Glutamatergic neuron (in vitro differentiated cells): ENCODE results near the gene CADM2. TPM values are rescaled to one million over a fixed set of nuclear protein-coding genes. Genes with fewer than 3 reads are reported as not detected.

Source experiments
- DNase-seq: peaks from one replicate; pipeline ENCODE4 v3.0.0; 2022
- H3K27ac Mint-ChIP-seq: one replicate; pipeline ENCODE4 v1.8.0; 2020; ENCODE audit warnings: mild to moderate bottlenecking, mixed read lengths, inconsistent platforms; ENCODE audit not compliant: unreplicated experiment
- H3K27me3 Mint-ChIP-seq: one replicate; pipeline ENCODE4 v1.8.0; 2020; ENCODE audit warnings: mild to moderate bottlenecking, moderate library complexity, mixed read lengths, inconsistent platforms; ENCODE audit not compliant: unreplicated experiment
- H3K36me3 Mint-ChIP-seq: one replicate; pipeline ENCODE4 v1.8.0; 2020; ENCODE audit warnings: mild to moderate bottlenecking, mixed read lengths, inconsistent platforms; ENCODE audit not compliant: unreplicated experiment
- H3K4me1 Mint-ChIP-seq: one replicate; pipeline ENCODE4 v1.8.0; 2020; ENCODE audit warnings: mild to moderate bottlenecking, low read depth, mixed read lengths, inconsistent platforms; ENCODE audit not compliant: unreplicated experiment
- H3K4me3 Mint-ChIP-seq: one replicate; pipeline ENCODE4 v1.8.0; 2020; ENCODE audit warnings: mild to moderate bottlenecking, mixed read lengths, inconsistent platforms; ENCODE audit not compliant: unreplicated experiment
- H3K9me3 Mint-ChIP-seq: one replicate; pipeline ENCODE4 v1.8.0; 2020; ENCODE audit warnings: mild to moderate bottlenecking, moderate library complexity, mixed read lengths, inconsistent platforms; ENCODE audit not compliant: unreplicated experiment
- total RNA-seq: library from RNA; stranded (reverse); fragmentation: NEBNext Ultra II Directional; extraction: Animal tissue kit (Norgen Biotek cat#: 25700); gene quantifications from one replicate; pipeline ENCODE4 v1.2.1, GENCODE V29; 2021; ENCODE audit not compliant: unreplicated experiment
- TF ChIP-seq, protein P1 (sequence below): fragments of 200-600 bp; sonication (generic); IDR thresholded peaks from one replicate; pipeline ENCODE4 v1.5.0; 2021; ENCODE audit not compliant: partially characterized antibody, unreplicated experiment

The CADM2 gene
- total RNA-seq, 1 donor from 2014 or later: 233 TPM

DNA sequence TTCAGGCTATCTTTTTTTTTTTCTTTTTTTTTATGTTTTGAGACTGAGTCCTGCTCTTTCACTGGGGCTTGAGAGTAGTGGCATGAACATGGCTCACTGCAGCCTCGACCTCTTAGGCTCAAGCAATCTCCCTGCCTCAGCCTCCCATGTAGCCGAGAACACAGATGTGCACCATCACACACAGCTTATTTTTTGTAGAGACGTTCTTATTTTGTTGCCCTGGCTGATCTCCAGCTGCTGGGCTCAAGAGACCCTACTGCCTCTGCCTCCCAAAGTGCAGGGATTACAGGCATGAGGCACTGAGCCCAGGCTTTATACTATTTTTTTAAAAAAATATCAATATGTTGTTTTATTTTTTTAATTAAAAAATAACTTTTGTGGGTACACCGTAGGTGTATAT lies 467.3 kb downstream of the CADM2 start:
- Mint-ChIP-seq H3K4me3 (no peak overlapping the region), H3K9me3 (peaks cover 3% of the 10 kb centered on the region), H3K27me3 (no peaks in the 10 kb centered on the region), H3K27ac (no peak overlapping the region), H3K36me3 (no peaks in the 10 kb centered on the region), H3K4me1 (no peaks in the 10 kb centered on the region)
- TF ChIP-seq, protein P1, sequence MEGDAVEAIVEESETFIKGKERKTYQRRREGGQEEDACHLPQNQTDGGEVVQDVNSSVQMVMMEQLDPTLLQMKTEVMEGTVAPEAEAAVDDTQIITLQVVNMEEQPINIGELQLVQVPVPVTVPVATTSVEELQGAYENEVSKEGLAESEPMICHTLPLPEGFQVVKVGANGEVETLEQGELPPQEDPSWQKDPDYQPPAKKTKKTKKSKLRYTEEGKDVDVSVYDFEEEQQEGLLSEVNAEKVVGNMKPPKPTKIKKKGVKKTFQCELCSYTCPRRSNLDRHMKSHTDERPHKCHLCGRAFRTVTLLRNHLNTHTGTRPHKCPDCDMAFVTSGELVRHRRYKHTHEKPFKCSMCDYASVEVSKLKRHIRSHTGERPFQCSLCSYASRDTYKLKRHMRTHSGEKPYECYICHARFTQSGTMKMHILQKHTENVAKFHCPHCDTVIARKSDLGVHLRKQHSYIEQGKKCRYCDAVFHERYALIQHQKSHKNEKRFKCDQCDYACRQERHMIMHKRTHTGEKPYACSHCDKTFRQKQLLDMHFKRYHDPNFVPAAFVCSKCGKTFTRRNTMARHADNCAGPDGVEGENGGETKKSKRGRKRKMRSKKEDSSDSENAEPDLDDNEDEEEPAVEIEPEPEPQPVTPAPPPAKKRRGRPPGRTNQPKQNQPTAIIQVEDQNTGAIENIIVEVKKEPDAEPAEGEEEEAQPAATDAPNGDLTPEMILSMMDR: no peak
- no peak for DNase-seq

DNA sequence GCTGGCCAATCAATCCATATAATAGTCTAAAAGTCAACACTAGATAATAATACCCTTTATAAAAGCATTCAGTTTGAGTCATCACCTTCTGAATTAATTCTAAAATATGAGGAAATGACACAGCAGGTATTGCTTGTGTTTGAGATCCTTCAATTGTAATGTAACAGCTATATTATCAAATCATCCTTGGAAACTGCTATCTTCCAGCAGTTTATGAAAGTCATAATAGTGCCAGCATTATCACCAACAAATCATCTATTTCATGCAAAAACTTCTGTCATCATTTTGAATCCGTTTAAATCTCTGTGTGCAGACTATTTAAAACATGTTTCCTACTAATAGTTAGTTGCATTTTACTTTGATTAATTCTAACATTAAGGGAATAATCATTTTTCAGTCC lies 468.7 kb downstream of the CADM2 start:
- Mint-ChIP-seq H3K27ac (no peak overlapping the region), H3K4me1 (no peaks in the 10 kb centered on the region), H3K9me3 (peaks cover 3% of the 10 kb centered on the region), H3K27me3 (no peaks in the 10 kb centered on the region), H3K4me3 (no peak overlapping the region), H3K36me3 (no peaks in the 10 kb centered on the region)
- no peak for DNase-seq
- TF ChIP-seq, protein P1: no peak

DNA sequence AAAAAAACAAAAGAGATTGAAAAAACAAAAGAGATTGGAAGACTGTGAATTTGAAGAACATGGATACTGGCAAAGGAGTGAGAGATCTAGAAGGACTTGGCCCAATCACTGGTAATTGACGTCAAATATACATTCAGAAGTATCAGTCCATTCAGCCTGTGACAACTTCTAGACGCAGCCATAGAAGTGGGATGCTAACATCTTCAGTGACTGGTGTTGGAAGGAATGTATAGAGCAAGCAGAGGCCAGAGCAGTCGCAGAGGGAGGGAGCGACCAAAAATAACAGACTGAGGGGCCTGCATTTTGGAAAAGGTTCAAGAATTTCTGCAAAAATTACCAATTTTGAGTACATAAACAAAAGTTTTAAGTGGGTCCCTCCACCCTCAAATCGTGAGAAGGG lies 473.3 kb downstream of the CADM2 start:
- Mint-ChIP-seq H3K9me3 (peaks cover 2% of the 10 kb centered on the region), H3K36me3 (no peaks in the 10 kb centered on the region), H3K4me3 (no peak overlapping the region), H3K27me3 (peaks cover 1% of the 10 kb centered on the region), H3K27ac (no peak overlapping the region), H3K4me1 (no peaks in the 10 kb centered on the region)
- no peak for DNase-seq
- TF ChIP-seq, protein P1: no peak

DNA sequence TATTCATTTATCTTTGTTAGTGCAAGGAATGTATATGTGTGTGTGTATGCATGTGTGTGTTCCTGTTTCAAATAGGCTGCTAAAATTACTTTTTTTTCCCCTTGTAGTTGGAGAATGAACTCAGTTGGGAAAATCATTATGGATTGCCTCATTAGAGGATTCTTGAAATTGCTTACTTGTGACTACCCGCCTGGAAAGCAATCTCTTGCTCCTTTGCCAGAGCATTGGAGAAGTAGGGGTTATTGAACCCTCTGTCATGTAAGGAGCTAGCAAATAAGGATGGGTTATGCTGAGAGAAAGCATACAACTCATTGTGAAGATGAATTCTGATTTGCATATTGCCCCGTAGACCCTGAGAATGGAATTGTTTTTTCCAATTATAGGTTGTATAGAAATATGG lies 474.5 kb downstream of the CADM2 start:
- TF ChIP-seq, protein P1: no peak
- no peak for DNase-seq
- H3K9me3 Mint-ChIP-seq: peaks cover 2% of the 10 kb centered on the region
- H3K36me3 Mint-ChIP-seq: no peaks in the 10 kb centered on the region
- no peak overlapping the region for H3K27ac Mint-ChIP-seq
- H3K4me3 Mint-ChIP-seq: no peak overlapping the region
- H3K27me3 Mint-ChIP-seq: peaks cover 1% of the 10 kb centered on the region
- no peaks in the 10 kb centered on the region for H3K4me1 Mint-ChIP-seq

DNA sequence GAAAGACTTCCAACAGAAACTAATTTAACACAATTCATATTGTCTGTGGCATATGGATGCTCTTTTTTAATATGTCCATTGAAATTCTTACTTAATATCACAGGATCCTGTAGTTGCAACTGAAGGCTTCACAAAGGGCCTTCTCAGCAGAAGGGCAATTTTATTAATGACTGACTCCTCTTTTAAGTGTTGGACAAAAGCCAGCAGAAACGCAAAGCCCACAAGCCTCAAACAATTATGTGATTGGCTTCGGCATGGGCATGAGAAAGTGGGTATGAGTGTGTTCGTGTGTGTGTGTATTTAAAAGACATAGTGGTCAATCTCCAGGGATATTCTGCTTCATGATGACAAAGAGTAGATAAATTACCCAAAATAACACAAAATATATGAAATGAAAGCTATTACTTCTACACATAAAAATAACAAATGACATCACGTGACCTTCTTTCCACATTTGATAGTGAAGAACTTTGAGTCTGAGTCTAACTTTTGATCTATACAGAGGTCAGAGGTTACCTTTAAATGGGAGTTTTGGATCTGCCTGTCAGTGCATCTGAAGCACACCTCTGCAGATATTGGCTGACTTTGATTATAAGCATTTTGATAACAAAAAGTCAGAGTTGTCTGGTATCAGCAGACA lies 496.9 kb downstream of the CADM2 start:
- no peaks in the 10 kb centered on the region for H3K4me1 Mint-ChIP-seq
- no peaks in the 10 kb centered on the region for H3K27me3 Mint-ChIP-seq
- no peaks in the 10 kb centered on the region for H3K9me3 Mint-ChIP-seq
- no peak for DNase-seq
- no peaks in the 10 kb centered on the region for H3K36me3 Mint-ChIP-seq
- H3K27ac Mint-ChIP-seq: no peak overlapping the region
- TF ChIP-seq, protein P1: no peak
- no peak overlapping the region for H3K4me3 Mint-ChIP-seq
